ENCODE data around the gene ABHD12.
"Not testable (repeated sequence)": the region's sequence is repeated elsewhere in the genome, so short reads cannot be mapped to it uniquely, and the experiment has no call there.

ABHD12 gene

GRCh38 chr20:25320035-25320800, 70.4 kb downstream of the ABHD12 start:
- no peak for DNase-seq

- DNase-seq = no peak
Observed at GRCh38 chr20:25319241-25320034, 71.2 kb downstream of the ABHD12 start.

GRCh38 chr20:25318471-25319240, 72.0 kb downstream of the ABHD12 start:
- DNase-seq = no peak

- DNase-seq = no peak
Observed at GRCh38 chr20:25317351-25318075, 73.1 kb downstream of the ABHD12 start.

GRCh38 chr20:25316506-25317190, 74.0 kb downstream of the ABHD12 start:
- DNase-seq = no peak

- no peak for DNase-seq
Observed at GRCh38 chr20:25315418-25316210, 75.0 kb downstream of the ABHD12 start.

GRCh38 chr20:25314497-25315417, 75.9 kb downstream of the ABHD12 start:
- no peak for DNase-seq

- DNase-seq = no peak
Observed at GRCh38 chr20:25313593-25313992, 77.0 kb downstream of the ABHD12 start.

- DNase-seq = not testable (repeated sequence)
Observed at GRCh38 chr20:25312716-25313115, 77.9 kb downstream of the ABHD12 start.

GRCh38 chr20:25310921-25311728, 79.5 kb downstream of the ABHD12 start:
- DNase-seq = no peak

GRCh38 chr20:25310268-25310920, 80.2 kb downstream of the ABHD12 start:
- peak; percentile 22 for DNase-seq

GRCh38 chr20:25309395-25310267, 81.0 kb downstream of the ABHD12 start:
- no peak for DNase-seq

- DNase-seq = no peak
Observed at GRCh38 chr20:25308671-25309394, 81.8 kb downstream of the ABHD12 start.

- DNase-seq = no peak
Observed at GRCh38 chr20:25308083-25308491, 82.5 kb downstream of the ABHD12 start.

GRCh38 chr20:25306991-25307903, 83.4 kb downstream of the ABHD12 start:
- DNase-seq = no peak
